HT-29 (cell line): ENCODE measurements around the gene CLSTN3. TPM values are rescaled to one million over a fixed set of nuclear protein-coding genes. Genes with fewer than 3 reads are reported as not detected.
"Not testable (repeated sequence)": the region's sequence is repeated elsewhere in the genome, so short reads cannot be mapped to it uniquely, and the experiment has no call there.

Experiments
- DNase-seq: peaks from one replicate; pipeline ENCODE4 v3.0.0-alpha.2; 2015; ENCODE audit warnings: low spot score
- total RNA-seq: library from RNA; depleted of rRNA; stranded (reverse); fragments of >200 nt; shearing (Covaris generic); gene quantifications from 2 replicates; pipeline ENCODE4 v1.2.3, GENCODE V29; 2014

Gene CLSTN3
- total RNA-seq, 1 experiment from 2014 or later = 15.3 TPM

DNA sequence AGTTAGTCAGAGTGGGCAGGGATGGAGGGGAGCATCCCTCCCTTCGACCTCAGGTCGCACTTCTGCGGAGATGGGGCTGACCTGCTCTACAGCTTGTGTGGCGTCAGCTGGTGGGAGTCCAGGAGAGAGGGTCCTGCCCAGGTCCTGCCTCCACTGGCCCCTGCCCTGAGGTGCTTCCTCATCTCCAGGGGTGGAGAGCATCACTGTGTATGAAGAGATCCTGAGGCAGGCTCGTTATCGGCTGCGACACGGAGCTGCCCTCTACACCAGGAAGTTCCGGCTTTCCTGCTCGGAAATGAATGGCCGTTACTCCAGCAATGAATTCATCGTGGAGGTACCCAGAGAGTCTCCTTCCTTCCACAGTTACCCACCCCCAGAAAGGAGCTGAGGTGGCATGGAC lies 20.2 kb downstream of the CLSTN3 start:
- DNase-seq = no peak

DNA sequence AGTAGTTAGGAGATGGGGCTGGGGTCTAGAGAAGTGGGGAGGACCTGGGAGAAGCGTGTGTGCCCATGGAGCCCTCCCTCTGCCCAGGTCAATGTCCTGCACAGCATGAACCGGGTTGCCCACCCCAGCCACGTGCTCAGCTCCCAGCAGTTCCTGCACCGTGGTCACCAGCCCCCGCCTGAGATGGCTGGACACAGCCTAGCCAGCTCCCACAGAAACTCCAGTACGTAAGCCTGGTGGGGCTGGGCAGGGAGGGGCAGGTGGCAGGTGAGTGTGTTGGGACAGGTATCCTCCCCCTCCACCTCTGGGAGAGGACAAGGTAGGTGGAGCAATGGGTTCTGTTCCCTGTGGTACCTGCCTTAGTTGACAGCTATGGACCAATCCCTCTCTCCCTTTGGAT lies 20.7 kb downstream of the CLSTN3 start:
- DNase-seq = no peak

DNA sequence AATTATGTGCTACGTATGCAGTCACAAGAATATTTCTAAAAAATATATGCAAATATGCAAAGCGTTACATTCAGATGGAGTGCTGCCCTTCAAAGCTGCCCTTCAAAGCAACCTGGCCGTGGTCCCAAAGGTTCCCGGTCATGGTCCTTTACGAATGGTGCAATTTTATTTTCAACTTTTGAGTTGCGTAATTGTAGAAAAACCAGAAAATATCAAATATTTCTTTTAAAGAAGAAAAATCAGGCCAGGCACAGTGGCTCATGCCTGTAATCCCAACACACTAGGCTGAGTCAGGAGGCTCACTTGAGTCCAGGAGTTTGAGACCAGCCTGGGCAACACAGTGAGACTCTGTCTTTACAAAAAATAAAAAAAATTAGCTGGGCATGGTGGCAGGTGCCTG lies 21.4 kb downstream of the CLSTN3 start:
- DNase-seq = no peak

DNA sequence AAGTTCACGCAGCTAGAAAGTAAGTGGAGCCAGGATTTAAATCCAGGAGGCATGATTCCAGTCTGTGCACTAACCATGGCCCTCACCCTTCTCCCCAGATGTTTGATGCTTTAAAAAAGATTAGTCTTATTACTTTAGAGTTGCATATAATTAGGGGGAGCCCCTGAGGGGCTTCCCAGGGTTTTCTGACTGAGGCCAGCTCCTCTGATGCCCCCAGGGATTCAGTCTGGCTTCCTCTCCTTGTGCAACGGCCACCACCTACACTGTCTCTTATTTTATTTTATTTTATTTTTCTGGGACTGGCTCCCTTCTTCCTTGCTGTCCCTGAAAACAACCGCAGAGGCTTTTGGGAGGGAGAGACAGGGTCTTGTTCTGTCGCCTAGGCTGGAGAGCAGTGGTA lies 22.6 kb downstream of the CLSTN3 start:
- no peak for DNase-seq

DNA sequence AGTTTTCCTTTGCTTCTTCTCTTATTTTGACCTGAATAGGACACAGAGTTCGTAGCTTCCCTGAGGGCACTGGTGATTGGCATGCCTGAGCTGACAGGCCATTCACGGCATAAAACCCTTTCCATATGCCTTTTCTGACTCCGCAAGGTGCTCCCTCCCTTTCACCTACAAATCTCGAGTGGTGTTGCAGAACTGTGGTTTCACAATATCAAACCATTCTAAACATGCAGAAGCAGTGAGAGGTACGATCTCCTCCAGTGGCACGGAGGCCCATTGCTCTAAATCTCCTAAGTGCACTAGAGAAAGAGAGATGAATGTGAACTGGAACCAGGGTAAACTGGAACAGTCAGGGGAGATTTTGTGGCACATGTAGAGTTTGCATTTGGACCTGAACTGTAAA lies 23.9 kb downstream of the CLSTN3 start:
- DNase-seq = no peak

DNA sequence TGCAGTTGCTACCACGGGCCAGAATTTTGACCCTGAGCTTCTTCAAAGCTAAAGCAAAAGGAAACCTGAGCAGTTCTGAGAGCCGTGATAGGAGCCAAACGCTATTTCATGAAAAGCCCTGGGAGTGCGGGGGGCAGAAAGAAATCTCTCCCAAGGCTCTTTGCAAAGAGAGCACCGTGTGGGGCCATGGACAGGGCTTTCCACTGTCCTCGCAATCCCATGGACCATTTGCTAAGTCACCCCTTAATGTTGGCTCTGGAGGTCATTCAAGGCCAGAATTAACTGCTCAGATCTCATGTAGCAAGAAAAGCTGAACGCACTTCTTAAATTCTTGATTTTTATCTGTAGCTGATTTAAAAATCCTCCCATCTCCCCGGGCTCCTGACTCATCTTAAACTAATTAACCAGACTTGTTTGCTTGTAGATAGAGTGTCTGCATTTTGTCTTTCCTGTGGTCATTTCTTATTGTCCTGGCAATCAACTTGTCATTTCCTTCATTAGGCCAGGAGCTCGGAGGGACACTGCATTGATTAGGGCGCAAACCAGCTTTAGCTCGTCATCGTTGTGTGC lies 24.8 kb downstream of the CLSTN3 start:
- no peak for DNase-seq

DNA sequence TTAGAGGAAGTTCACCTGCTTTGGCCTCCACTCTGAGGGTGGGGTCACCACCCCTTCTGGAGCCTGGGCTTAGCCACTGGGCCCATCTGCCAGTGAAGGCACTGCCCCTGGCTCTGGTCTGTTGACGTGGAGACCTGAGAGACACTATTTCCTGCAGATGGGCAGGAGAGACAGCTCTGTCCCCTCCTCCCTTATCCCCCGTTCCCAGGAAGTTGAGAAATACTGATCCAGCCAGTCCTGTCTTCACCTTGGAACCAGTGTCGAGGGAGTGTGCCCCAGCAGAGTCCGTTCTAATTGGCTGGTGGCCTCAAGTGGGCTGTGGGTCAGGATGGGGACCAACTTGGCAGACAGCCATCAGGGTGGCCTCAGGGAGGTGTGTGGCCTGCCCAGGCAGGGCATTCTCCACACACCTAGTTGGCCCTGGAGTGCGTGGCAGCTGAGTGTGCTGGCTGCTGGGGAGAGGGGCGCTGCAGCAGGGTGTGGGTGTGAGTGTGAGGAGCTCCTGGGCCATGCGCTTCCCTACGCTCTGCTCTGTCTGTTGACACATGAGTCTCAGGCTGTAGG lies 25.4 kb downstream of the CLSTN3 start:
- DNase-seq = peak; percentile 64

DNA sequence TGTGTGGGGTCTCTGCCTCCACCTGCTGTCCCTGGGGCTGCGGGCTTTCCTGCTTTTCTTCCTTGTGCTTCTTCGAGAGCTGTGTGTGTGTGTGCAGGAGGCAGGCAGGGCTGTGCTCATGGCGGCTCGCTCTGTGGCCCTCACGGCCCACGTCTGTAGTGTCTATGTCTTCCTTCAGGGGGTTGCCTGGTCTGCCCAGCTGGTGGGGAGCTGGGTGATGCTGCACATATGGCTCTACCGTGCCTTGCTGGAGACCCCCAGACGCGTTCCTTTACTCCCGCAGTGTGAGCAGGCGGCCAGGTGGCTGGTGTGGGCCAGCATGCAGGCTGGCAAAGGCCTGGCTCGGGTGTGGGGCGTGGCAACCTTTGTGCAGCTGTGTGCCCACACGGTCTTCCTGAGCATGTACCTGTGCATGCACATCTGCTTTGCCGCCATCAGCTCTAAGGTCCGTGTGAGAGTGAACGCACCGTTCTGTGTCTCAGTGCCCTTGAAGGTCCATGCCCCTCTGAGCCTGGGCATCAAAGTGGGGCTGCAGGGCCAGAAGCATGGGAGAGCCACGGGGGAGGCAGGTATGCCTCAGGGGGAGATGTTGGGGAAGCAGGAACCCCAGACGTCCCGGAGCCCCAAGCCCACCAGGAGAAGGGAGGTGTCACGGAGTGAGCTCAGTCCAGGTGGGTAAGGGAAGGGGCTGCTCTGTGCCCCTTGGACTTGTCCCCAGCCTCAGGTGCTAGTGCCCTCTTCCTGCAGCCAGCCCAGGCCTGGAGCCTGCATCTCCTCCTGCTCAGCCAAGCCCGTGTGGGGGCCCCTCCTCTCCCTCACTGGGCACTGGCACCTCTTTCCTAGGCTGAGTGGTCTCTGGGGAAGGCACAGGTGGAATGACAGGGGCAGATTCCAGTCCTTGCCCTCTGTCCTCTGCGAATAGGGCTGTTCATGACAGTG lies 26.4 kb downstream of the CLSTN3 start:
- no peak for DNase-seq

DNA sequence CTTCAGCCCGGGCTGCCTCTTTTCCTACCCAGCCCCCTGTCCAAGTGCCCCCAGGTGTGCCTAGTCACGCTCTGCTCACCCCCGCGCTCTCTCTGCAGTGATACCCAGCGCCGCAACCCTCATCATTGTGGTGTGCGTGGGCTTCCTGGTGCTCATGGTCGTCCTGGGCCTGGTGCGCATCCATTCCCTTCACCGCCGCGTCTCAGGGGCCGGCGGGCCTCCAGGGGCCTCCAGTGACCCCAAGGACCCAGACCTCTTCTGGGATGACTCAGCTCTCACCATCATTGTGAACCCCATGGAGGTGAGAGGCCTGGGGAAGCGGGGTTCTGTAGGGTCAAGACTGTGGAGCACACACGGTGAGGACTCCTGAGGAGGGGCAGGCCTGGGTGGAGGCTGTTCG lies 27.2 kb downstream of the CLSTN3 start:
- DNase-seq = no peak

DNA sequence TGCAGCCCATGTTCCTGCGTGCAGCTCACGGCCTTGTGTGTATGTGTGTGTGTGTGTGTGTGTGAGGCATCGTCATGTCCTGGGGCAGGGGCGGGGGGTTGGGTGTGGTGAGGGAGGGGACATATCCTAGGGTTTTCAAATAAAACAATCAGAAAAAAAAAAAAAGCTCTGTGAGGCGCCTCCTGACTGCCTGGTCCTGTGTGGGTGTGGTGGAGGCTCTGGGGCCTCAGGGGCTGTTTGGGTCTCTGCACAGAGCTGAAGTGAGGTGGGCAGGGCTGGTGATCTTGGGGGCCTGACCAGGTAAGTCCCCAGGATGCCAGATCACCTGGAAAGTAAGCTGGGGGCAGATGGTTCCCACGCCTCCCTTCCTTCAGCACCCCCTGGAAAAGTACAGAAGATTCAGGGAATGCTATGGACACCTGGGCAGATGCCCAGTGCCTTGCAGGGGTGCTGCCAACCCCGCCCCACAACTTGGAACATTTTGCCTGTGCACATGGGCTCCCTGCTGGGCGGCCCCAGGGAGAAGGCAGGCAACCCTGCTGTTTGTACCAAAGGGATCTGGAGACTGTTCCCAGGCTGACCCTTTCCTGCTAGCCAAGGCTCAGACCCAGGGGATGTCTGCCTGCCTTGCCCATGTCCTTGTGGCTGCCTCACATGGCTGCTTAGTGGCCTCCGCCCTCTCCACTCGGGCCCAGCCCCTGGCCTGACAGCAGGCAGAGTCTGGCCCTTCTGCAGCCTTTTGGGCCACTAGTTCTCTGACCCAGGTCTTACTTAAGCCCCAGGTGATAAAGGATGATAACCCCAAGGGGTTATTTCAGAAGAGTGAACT lies 28.8 kb downstream of the CLSTN3 start:
- DNase-seq = no peak

DNA sequence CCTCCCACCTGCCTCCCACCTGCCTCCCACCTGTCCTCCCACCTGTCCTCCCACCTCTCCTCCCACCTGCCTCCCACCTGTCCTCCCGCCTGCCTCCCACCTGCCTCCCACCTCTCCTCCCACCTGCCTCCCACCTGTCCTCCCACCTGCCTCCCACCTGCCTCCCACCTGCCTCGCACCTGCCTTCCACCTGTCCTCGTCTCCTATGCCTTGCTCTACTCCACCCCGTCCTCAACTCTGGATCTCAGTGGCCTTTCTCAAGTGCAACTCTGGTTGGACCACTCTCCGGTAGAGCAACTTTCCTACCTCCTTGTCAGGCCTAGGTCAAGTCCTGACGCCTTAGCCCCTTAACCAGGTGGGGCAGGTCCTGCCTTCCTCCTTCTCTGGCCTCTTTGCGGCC lies 30.0 kb downstream of the CLSTN3 start:
- no peak for DNase-seq

DNA sequence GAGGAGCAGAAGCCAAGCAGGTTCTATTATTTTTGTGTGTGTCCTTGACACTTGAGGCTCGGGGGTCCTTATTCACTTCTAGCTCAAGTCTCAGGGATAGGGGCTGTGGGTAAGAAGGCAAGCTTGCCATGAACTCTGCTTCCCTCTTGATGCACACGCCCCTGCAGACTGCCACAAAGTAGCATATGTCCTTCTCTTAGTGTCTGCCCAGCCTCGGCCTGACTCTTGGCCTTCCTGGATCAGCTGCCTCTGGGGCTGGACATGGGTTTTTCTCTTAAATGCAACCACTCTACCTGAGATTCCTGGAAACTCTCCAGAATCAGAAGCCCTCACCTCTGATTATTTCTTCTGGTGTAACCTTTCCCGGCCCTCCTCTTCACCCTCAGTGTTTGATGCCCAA lies 31.2 kb downstream of the CLSTN3 start:
- no peak for DNase-seq

DNA sequence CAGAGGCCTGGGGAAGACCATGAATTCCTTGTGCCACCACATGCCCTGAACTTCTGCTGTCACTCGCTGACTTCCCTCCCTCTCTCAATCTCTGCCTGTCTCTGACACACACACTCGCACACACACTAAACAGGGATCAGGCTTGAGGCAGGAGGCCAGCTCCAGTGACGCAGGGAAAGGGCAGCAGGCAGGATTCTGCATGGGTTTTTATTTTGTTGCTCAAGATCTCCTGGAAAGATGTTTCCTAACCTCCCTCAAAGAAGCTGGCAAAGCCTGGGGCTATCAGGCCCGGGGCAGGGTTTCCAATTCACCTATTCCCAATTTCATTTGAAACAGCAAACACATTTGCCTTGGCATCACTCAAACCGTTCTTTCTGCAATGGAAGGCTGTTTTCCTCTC lies 31.6 kb downstream of the CLSTN3 start:
- DNase-seq = no peak

DNA sequence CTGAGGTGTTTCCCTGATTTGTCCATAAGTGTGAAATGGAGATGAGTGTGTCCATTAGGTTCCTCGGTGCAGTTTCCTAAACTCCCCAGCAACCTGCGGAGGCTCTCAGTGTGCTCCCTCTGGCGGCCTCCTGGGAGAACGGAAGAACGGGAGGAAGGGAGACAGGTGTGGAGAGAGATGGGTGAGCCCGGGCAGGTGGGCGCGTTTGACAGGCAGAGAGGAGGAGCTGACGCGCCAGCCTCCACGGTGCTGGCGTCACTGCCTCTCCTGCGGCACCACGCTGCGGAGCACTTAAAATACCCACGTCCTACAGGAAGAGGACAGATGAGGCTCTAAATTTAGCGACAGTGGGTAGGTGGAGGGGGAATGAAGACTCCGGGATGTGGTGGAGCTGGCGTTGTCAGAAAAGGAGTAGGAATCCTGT lies 32.5 kb downstream of the CLSTN3 start:
- peak; percentile 67 for DNase-seq

DNA sequence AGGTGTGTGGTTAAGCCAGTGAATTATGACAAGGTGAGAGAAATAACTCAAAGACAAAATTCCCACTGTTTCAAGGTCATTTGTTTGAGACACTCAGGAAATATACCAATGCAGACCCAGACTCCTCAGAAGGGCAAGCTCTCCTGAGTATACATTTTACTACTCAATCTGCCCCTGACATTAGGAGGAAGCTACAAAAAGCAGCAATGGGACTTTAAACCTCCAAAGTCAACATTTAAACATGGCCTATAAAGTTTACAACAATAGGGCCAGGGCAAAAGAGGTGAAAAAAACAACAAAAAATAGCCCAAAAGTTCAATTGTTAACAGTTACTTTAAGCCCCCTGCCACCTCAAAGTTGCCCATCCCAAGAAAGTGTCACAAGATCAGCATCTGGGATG lies 39.8 kb downstream of the CLSTN3 start:
- no peak for DNase-seq

DNA sequence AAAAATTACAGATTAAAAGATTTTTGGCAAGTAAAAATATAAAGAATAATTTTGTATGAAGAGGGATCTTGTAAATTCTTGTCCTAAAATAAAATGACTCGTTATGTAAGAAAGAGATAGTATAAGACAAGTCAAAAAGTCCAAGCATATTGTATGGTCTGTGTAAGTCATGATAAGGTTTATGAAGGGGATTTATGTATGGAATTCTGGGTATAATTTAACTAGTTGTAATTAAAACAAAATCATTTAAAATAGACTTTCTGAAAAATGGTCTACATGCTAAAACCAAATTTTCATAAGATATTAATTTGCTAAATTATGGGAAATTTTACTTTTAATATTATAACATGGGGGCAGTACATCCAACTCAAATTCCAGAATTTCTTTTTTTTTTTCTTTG lies 41.7 kb downstream of the CLSTN3 start:
- DNase-seq = no peak

DNA sequence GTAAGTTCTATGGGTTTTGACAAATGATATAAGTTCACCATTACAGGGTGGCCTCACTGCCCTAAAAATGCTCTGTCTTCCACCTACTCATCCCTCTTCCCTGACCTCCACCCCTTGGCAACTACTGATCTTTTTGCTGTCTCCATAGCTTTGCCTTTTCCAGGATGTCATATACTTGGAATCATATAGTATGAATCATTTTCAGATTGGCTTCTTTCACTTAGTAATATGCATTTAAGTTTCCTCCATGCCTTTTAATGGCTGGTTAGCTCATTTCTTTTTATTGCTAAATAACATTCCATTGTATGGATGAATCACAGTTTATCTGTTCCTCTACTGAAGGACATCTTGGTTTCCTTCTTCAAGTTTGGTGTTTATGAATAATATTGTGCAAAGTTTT lies 45.3 kb downstream of the CLSTN3 start:
- DNase-seq = no peak

DNA sequence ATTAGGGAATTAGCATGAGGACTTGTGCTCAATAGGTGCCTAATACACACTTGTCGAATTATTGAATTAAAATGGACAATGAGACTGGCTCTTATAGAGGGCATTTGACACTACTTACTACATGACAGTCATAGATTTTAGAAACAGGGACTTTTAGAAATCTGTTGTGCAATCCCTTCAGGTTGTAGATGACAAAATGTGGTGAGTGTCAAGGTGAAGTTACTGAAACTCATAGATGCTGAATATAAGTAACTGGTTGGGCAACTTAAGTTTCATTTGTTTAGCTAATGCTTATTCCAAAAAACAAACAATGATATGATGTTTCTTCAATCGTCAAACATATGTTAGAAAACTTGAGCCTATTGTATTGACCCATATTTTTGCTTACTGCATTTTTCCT lies 46.4 kb downstream of the CLSTN3 start:
- no peak for DNase-seq

DNA sequence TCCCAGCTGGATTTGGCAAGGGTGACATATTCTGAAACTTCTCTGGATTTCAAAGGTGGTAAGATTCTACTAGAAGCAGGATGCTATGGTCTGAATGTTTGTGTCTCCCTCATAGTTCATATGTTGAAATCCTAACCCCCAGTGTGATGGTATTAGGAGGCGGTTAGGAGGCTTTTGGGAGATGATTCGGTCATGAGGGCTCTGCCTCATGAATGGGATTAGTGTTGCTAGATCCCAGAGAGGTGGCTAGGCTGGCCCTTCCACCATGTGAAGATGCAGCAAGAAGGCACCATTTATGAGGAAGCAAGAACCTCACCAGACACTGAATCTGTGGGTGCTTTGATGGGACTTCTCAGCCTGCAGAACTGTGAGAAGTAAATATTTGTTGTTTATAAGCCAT lies 48.3 kb downstream of the CLSTN3 start:
- no peak for DNase-seq

DNA sequence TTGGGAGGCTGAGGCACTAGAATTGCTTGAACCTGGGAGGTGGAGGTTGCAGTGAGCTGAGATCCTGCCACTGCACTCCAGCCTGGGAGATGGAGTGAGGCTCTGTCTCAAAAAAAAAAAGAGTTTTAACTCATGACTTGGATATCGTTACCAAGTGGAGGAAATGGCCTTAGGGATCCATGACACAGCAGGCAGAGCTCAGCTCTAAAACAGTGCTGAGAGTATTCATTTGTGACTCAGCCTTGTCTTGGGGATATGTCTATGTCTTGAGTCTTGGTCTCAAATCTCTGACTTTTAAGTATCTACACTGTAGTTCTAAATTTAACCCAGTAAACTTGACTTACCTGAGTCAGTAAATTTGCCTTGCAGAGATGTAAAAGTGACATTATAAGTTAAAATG lies 50.5 kb downstream of the CLSTN3 start:
- no peak for DNase-seq

DNA sequence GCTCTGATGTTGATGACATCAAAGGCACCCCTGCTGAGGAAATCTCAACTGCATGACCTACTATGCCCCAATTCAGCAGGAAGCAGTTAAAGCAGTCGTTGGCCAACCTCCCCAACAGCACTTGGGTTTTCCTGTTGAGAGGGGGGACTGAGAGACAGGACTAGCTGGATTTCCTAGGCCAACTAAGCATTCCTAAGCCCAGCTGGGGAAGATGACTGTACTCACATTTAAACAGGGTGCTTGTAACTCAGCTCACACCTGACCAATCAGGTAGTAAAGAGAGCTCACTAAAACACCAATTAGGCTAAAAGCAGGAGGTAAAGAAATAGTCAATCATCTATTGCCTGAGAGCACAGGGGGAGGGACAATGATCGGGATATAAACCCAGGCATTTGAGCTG lies 55.9 kb downstream of the CLSTN3 start:
- DNase-seq = not testable (repeated sequence)
